NB4 (cell line): ENCODE results near the gene ARMC7.

Source experiments
- POLR2A ChIP-seq: IDR thresholded peaks from 2 replicates; pipeline ENCODE4 v1.6.1; 2011; ENCODE audit warnings: mild to moderate bottlenecking; ENCODE audit not compliant: insufficient read length; ENCODE audit errors: extremely low read depth
- TF ChIP-seq, protein P1 (sequence below): IDR thresholded peaks from one replicate; pipeline ENCODE4 v1.5.1; 2012; ENCODE audit warnings: low read depth, low read length

- TF ChIP-seq, protein P1, sequence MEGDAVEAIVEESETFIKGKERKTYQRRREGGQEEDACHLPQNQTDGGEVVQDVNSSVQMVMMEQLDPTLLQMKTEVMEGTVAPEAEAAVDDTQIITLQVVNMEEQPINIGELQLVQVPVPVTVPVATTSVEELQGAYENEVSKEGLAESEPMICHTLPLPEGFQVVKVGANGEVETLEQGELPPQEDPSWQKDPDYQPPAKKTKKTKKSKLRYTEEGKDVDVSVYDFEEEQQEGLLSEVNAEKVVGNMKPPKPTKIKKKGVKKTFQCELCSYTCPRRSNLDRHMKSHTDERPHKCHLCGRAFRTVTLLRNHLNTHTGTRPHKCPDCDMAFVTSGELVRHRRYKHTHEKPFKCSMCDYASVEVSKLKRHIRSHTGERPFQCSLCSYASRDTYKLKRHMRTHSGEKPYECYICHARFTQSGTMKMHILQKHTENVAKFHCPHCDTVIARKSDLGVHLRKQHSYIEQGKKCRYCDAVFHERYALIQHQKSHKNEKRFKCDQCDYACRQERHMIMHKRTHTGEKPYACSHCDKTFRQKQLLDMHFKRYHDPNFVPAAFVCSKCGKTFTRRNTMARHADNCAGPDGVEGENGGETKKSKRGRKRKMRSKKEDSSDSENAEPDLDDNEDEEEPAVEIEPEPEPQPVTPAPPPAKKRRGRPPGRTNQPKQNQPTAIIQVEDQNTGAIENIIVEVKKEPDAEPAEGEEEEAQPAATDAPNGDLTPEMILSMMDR = no peak
- no peak for TF ChIP-seq POLR2A
These were observed 44.1 kb upstream of the ARMC7 start for GRCh38 chr17:75065562-75066151.
